ENCODE results near the gene NUB1. TPM values are rescaled to one million over a fixed set of nuclear protein-coding genes. Genes with fewer than 3 reads are reported as not detected.

Gene NUB1
- total RNA-seq, 1 donor from 2014 or later = 33.5 TPM

GRCh38 chr7:151314401-151314800 is 27.2 kb upstream of the NUB1 start:
- DNase-seq = no peak

GRCh38 chr7:151315038-151315655 is 26.5 kb upstream of the NUB1 start:
- peak; percentile 51 for DNase-seq

GRCh38 chr7:151316896-151317295 is 24.7 kb upstream of the NUB1 start:
- no peak for DNase-seq

- DNase-seq = no peak
Measured at GRCh38 chr7:151317936-151318335, 23.7 kb upstream of the NUB1 start.

GRCh38 chr7:151319189-151319588 is 22.4 kb upstream of the NUB1 start:
- DNase-seq = no peak

GRCh38 chr7:151320263-151320845 is 21.3 kb upstream of the NUB1 start:
- DNase-seq = no peak

- DNase-seq = no peak
Measured at GRCh38 chr7:151321341-151321740, 20.3 kb upstream of the NUB1 start.

GRCh38 chr7:151322906-151323305 is 18.7 kb upstream of the NUB1 start:
- no peak for DNase-seq

GRCh38 chr7:151327022-151327421 is 14.6 kb upstream of the NUB1 start:
- no peak for DNase-seq

- DNase-seq = no peak
Measured at GRCh38 chr7:151327659-151328058, 14.0 kb upstream of the NUB1 start.

GRCh38 chr7:151330181-151330580 is 11.4 kb upstream of the NUB1 start:
- DNase-seq = no peak

- no peak for DNase-seq
Measured at GRCh38 chr7:151330661-151331060, 11.0 kb upstream of the NUB1 start.

GRCh38 chr7:151334628-151335027 is 7.0 kb upstream of the NUB1 start:
- no peak for DNase-seq

- DNase-seq = no peak
Measured at GRCh38 chr7:151336027-151336708, 5.4 kb upstream of the NUB1 start.

- no peak for DNase-seq
Measured at GRCh38 chr7:151337346-151337745, 4.3 kb upstream of the NUB1 start.

- no peak for DNase-seq
Measured at GRCh38 chr7:151338809-151339208, 2.8 kb upstream of the NUB1 start.

- DNase-seq = no peak
Measured at GRCh38 chr7:151339651-151340382, 1.8 kb upstream of the NUB1 start.

GRCh38 chr7:151340794-151341356 is 737 bp upstream of the NUB1 start:
- no peak for DNase-seq

GRCh38 chr7:151342102-151342646 is 562 bp downstream of the NUB1 start:
- DNase-seq = no peak

GRCh38 chr7:151342811-151343210 is 1.2 kb downstream of the NUB1 start:
- no peak for DNase-seq

- DNase-seq = no peak
Measured at GRCh38 chr7:151343516-151343915, 1.9 kb downstream of the NUB1 start.
